Right ventricle myocardium inferior (tissue), 1 donor: Measurements from ENCODE around the gene PSKH1. TPM values are rescaled to one million over a fixed set of nuclear protein-coding genes. Genes with fewer than 3 reads are reported as not detected.
"Not testable (repeated sequence)": the region's sequence is repeated elsewhere in the genome, so short reads cannot be mapped to it uniquely, and the experiment has no call there.

Experiments
- ATAC-seq: fragments of 200-7000 bp; cut with Tn5 transposase; one replicate; pipeline ENCODE4 v1.9.1; 2020; ENCODE audit warnings: mild to moderate bottlenecking, moderate library complexity
- DNase-seq: peaks from one replicate; pipeline ENCODE4 v3.0.0; 2021; ENCODE audit errors: missing footprints
- intact Hi-C: fragments of 100-400 bp; cut with DNase I; formaldehyde crosslinking; loops from one replicate; pipeline ENCODE4 v1.11.0; 2022
- total RNA-seq: library from RNA; stranded (reverse); fragmentation: NEBNext Ultra II Directional; extraction: Animal tissue kit (Norgen Biotek cat#: 25700); gene quantifications from one replicate; pipeline ENCODE4 v1.2.1, GENCODE V29; 2021
- donor health status: DM: no; HTN: yes; CAD: no; lungs with severe emphysema.

The PSKH1 gene
- total RNA-seq, 1 donor from 2014 or later = 18.1 TPM

DNA sequence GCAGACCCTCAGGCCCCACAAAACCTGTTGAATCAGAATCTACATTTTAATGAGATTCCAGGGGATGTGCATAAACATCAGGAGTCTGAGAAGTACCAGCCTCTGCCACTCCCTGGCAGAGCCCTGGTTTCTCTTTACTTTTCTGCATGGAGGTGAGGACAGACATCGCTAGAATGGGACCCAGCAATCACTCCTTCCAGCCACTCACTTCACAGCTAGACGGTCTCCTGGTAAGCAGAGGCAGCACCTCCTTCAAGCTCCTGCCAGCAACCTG lies 22.4 kb downstream of the PSKH1 start:
- ATAC-seq, DNase-seq, intact Hi-C loops: not testable (repeated sequence)

DNA sequence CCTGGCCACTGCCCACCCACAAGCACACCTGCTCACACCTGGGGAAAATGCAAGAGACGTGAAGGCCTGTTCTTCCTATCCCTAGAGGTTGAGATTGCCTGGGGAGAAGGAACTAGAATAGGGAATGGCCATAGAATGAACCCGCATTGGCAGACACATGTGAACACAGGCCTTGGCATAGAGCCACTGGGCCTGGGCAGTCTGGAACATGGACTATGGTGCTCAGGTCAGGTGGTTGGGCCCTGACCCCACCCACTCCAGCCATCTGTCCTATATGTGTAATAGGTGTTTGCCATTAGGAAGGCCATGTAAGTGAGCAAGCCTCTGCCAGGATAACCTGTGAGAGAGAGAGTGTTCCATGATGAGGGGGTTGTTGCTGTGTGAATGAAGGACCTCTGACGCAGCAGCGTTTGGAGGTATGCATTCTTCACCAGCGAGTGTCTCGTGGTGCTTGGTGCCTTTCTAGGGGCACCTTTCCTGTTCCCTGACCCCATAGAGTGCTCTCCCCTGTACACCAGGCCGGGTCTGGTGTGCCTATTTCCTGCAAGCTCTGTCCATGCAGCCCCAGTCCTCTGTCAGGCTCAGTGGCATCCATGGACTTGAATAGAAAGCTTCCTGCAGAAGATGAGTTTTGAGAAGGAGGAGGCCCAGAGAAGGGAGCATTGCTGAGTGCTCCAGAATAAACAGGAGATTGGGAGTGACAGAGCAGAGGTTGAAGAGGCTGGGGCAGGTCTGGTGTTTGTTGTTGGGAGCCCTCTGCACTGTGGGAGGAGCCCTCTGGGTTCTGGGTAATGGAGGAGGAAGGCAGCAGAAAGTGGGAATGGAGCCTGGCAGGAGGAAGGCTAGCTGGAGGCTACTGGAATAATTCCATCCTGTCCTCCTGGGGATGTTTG lies 23.0 kb downstream of the PSKH1 start:
- DNase-seq (no peak), ATAC-seq (no peak)
- intact Hi-C loops = no loop called here

DNA sequence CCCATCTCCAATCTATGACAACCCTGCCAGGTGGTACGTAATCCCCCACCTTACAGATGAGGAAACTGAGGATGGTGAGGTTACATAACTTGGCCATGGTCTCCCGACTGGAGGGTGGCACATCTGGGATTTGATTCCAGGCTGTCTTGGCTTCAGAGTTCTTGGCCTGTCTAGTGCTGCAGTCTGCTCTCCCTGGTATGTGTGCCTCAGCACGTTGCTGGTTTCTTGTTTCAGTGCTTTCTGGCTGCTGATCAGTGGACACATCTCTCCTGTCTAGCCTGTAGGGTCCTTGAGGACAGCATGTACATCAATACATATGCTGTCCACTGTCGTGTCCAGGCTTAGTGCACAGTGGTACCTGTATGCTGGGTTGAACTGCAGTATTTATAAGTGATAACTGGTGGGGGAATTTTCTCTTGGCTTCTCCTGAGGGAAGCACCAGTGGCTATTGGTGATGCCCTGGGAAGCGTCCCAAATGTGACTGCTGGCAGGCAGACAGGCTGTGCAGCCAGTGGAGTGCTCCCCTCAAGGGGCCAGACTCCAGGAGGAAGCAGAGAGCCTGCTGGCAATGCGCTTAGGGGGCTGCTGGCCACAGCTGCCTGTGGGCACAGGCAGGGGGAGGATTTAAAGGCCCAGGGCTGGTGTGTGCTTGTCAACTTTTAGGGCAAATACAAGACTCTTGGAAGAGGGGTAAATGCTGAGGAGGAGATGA lies 24.2 kb downstream of the PSKH1 start:
- intact Hi-C loops = no loop called here
- DNase-seq (peak; percentile 67), ATAC-seq (peak; percentile 80)

DNA sequence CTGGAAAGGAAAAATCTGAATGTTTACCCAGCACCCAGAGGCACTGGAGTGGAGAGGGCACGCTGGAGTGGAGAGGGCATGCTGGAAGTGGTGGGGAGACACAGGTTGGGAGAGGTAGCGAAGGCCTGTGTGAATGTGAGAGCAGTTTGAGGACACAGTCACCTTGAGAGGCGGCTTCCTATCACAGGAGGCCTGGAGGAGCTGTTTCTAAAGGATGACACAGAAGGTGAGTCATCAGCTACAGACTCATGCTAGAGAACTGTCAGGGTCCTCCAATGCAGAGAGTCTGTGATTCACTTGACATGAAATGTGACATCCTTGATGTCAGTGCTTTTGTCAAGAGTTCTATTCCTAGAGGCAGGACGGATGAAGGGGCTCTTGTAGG lies 24.8 kb downstream of the PSKH1 start:
- intact Hi-C loops = no loop called here
- DNase-seq (no peak), ATAC-seq (peak; percentile 3)

DNA sequence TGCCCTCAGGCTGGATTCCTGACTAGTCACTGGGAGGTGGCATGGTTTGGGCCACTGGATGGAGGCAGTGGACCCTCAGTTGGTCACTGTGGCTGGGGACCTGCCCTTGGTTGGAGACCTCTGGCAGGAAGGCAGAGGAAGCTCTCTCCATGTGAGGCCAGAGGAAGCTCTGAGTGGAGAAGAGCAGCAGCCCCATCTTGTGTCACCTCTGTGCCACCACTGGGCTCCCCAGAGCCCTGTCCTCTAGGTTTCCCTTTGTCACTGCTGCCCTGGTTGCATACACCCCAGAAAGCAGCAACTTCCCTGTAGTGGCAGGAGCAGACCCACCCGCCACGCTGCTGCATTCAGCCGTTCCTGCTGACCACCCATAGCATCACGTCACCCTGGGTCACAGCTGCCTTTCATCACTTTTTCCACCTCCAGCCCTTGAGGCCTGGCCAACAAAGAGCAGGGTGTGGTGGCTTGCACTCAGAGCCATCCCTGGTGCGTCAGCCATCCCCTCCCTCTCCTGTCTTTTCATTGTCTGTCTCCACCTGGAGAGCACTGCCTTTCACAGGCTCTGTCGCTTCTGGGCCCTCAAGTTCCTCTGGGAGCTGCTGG lies 26.7 kb downstream of the PSKH1 start:
- ATAC-seq (no peak), DNase-seq (no peak)
- intact Hi-C loops = loop anchor here (5.0 kb wide), 1 partner anchor 92 kb away; no protein-coding TSS in a partner anchor

DNA sequence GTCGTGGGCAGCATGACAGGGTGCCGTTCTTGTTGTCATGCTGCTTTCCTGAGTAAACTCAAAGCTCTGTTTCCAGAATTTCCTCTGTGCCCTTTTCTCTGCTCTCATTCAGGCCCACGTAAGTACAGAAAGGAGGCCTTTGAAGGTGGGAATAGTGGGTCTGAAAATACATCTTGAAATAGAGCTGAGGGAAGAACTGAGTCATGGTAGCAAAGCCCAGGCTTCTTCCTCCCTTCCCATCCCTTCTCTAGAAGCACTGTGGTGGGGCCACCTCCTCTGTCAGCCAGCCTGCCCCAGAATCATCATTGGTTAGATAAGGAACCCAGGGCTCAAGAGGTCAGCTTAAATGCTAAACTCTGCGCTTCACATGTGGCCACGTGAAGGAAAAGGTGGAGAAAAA lies 29.2 kb downstream of the PSKH1 start:
- intact Hi-C loops = loop anchor here (5.0 kb wide), 1 partner anchor 95 kb away; no protein-coding TSS in a partner anchor
- ATAC-seq (no peak), DNase-seq (no peak)

DNA sequence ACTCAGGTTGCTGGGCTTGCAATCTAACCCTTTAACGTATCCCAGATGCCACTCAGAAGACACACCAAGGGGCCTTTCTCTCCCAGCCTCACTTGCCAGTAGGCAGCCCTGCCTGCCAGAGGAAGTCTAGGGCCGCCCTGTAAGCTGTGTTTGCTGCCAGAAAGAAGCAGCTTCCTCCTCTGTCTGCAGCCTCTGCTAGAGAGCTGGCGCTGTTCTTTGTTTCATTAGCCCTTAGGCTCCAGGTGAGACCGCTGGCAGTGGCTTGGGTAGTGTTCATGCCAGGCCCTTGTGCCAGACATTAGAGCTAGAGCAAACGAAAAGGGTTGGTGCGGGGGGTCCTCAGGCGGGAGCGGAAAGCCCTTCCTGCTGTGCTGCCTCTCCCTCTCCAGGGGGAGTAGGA lies 29.7 kb downstream of the PSKH1 start:
- no peak for ATAC-seq
- intact Hi-C loops = loop anchor here (5.0 kb wide), 1 partner anchor 95 kb away; no protein-coding TSS in a partner anchor

DNA sequence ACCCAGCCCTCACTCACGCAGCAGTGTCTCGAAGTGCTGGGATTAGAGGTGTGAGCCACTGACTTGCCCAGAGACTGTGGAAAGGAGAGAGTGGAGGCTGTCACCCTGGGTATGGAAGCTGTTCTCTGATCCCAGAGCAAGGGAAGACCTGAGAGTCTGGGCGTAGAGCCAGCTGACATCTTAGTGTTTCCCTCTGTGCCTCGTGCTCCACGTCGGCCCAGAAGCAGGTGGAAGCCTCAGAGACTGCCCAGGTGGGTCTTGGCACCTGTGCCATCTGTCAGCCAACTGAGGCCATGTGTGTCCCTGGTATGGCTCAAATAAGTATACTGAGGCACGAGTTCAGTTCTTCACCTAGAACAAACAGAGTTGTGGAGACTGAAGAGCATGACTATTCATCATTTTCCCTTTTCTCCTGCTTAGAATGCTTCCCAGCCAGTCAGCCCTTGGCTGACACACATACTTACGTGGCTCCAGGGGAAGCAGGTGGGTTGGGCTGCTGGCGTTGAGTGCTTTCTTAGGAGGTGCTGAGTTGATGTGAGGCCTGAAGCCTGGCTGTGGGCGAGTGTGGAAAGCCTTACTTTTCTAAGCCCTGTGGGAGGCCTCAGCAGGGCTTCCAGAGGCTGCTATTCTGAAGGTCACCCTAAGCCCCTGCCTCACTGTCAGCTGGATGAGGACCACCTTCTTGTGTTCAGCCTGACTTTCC lies 30.5 kb downstream of the PSKH1 start:
- peak; percentile 25 for DNase-seq
- intact Hi-C loops = loop anchor here (5.0 kb wide), 1 partner anchor 96 kb away; no protein-coding TSS in a partner anchor
- no peak for ATAC-seq

More for the DNA sequence above, 29.7 kb downstream of the PSKH1 start:
- no peak for DNase-seq

DNA sequence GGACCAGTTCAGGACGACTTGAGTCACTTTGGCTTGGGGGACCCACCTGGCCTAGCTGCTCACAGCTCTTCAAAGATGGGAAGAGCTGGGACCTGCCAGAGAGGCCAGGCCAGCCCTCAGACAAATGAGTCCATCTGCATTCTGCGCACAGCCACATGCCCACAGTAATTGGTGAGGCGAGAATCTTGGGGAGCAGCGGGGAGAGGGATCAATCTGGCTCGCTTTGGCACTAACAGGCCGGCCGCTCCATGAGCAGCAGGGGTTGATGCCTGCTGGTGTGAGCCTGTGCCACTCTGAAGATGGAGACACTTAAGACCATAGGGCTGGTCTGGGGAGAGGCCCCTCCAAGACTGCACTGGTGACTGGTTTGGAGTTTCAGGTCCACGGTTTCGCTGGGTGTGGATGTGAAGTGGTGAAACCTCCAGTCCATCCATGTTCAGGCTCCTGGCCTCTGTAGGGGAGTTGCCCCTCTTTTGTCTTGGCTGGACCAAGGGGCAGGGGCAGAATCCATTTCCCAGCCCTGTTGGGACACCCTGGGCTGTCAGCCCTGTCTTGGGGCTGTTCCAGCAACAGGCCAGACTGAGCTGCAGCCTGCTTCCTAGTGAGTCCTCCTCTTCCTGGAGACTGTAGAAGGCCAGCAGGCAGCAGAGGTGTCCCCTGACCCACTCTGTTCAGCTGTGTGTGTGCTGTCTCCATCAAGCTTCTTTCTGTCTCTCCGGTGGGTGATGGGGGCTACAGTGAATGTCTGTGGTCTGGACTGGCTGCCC lies 31.3 kb downstream of the PSKH1 start:
- DNase-seq (no peak), ATAC-seq (no peak)
- intact Hi-C loops = loop anchor here (5.0 kb wide), 1 partner anchor 97 kb away; no protein-coding TSS in a partner anchor

DNA sequence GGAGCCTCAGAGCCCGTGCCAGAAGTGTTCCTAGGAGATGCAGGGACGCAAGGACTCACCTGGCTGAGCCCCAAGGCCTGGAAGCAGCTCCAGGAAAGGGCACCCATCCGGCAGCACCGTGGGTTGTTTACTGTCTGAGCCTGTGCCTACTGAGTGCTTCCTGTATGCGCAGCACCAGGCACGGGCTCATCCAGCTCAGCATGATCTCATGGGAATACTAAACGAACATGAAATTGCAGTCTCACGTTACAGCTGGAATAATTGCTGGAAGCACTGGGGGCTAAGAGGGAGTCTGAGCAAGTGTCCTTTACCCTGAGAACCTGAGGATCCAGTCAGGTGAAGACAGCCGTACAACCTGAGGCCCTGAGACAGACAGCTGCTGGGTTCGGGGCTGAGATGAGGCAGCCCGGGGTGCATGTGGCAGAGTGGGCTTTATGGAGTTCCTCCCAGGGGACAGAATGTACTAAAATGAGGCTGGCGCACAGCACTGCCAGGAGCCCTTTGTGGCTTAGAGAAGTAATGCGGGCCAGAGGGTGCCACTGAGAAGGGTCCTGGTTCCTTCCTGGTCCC lies 33.2 kb downstream of the PSKH1 start:
- DNase-seq (peak; percentile 41), ATAC-seq (no peak)
- intact Hi-C loops = no loop called here

DNA sequence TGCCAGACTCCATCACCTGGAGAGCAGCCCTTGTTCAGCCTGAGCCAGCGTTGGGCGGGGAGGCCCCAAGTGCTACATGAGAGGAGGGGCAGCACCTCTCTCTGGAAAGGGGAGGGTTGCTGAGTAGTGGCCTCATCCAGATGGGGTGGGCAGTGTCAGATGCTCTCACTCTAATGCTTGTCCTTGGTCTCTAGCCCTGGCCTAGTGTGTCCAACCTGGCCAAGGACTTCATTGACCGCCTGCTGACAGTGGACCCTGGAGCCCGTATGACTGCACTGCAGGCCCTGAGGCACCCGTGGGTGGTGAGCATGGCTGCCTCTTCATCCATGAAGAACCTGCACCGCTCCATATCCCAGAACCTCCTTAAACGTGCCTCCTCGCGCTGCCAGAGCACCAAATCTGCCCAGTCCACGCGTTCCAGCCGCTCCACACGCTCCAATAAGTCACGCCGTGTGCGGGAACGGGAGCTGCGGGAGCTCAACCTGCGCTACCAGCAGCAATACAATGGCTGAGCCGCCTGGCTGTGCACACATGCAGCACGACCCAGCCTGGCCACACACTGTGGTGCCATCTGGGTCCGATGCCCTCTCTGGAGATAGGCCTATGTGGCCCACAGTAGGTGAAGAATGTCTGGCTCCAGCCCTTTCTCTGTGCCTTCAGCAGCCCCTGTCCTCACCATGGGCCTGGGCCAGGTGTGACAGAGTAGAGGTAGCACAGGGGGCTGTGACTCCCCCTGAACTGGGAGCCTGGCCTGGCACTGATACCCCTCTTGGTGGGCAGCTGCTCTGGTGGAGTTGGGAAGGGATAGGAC lies 34.3 kb downstream of the PSKH1 start:
- intact Hi-C loops = no loop called here
- DNase-seq (no peak), ATAC-seq (no peak)

DNA sequence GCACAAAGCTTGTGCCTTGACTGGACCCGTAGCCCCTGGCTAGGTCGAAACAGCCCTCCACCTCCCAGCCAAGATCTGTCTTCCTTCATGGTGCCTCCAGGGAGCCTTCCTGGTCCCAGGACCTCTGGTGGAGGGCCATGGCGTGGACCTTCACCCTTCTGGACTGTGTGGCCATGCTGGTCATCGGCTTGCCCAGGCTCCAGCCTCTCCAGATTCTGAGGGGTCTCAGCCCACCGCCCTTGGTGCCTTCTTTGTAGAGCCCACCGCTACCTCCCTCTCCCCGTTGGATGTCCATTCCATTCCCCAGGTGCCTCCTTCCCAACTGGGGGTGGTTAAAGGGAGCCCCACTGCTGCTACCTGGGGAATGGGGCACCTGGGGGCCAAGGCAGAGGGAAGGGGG lies 35.1 kb downstream of the PSKH1 start:
- ATAC-seq (no peak), DNase-seq (no peak)
- intact Hi-C loops = loop anchor here (1.0 to 2.0 kb wide), 3 partner anchors 43 to 407 kb away; partner anchors contain the start of gene NRN1L

DNA sequence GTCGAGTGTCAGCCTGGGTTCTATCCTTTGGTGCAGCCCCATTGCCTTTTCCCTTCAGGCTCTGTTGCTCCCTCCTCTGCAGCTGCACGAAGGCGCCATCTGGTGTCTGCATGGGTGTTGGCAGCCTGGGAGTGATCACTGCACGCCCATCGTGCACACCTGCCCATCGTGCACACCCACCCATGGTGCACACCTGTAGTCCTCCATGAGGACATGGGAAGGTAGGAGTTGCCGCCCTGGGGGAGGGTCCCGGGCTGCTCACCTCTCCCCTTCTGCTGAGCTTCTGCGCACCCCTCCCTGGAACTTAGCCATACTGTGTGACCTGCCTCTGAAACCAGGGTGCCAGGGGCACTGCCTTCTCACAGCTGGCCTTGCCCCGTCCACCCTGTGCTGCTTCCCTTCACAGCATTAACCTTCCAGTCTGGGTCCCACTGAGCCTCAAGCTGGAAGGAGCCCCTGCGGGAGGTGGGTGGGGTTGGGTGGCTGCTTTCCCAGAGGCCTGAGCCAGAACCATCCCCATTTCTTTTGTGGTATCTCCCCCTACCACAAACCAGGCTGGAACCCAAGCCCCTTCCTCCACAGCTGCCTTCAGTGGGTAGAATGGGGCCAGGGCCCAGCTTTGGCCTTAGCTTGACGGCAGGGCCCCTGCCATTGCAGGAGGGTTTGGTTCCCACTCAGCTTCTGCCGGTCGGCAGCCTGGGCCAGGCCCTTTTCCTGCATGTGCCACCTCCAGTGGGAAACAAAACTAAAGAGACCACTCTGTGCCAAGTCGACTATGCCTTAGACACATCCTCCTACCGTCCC lies 35.7 kb downstream of the PSKH1 start:
- intact Hi-C loops = loop anchor here (1.0 to 2.0 kb wide), 3 partner anchors 44 to 407 kb away; partner anchors contain the start of gene NRN1L
- ATAC-seq (peak; percentile 75), DNase-seq (peak; percentile 80)

DNA sequence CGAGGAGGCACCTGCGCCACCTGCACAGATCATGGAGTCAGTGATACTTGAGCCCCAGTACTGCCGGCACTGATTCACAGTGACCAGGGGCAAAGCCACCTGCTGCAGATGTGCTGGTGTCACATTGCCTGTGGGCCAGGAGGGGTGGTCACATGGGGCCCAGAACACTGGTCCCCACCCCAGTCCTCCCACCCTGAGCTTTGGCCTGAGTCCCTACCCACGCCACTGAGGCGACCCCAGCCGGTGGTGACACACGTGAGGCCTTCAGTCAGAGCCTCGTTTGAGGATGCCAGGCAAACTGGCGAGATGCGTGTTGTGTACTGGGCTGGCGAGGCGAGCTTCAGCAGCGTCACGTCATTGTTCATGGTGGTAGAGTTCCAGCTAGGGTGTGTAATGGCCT lies 37.1 kb downstream of the PSKH1 start:
- ATAC-seq = no peak
- intact Hi-C loops = loop anchor here (5.0 kb wide), 1 partner anchor 258 kb away; no protein-coding TSS in a partner anchor
- no peak for DNase-seq

DNA sequence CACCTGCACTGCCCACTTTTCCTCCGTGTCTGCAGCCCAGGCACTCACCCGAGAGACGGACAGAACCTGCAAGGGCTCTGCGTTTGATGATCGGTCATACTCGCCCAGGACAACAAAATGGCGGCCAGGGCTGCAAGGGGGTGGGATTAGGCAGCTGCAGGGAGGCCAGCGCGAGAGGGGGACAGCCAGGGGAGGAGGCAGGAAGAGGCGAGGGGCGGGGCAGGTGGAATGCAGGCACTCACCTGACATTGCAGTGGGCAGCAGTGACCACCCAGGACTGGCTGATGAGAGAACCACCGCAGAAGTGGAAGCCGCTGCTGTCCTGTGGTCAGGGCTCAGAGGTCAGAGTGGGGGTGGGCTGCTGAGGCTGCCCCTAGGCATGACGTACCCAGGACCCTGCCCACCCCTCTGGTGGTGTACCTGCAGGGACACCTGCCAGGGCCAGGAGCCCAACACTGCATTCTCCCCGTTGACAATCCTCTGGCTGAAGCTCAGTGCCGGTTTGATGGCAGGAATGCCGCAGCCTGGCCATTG lies 37.7 kb downstream of the PSKH1 start:
- intact Hi-C loops = loop anchor here (5.0 kb wide), 1 partner anchor 258 kb away; no protein-coding TSS in a partner anchor
- no peak for DNase-seq
- ATAC-seq = no peak
